Spinal cord (tissue), 10 donors: ENCODE measurements around the gene NINJ2. TPM values are rescaled to one million over a fixed set of nuclear protein-coding genes. Genes with fewer than 3 reads are reported as not detected.

Source experiments
- DNase-seq, 6 donors: peaks; one replicate each; pipeline versions ENCODE4 v3.0.0 to v3.0.0-alpha.2; 2013 to 2015; ENCODE audit warnings: low spot score in 6 of 6, low read depth in 4 of 6
- H3K27ac ChIP-seq: one replicate; pipeline ENCODE4 v1.5.1; 2013; ENCODE audit warnings: low read depth, low read length, control low read depth
- H3K27me3 ChIP-seq: one replicate; pipeline ENCODE4 v1.6.1; 2013; ENCODE audit warnings: low read length; ENCODE audit not compliant: control insufficient read depth, insufficient read depth
- H3K36me3 ChIP-seq: one replicate; pipeline ENCODE4 v1.6.1; 2013; ENCODE audit warnings: low read length; ENCODE audit not compliant: control insufficient read depth, insufficient read depth
- H3K4me1 ChIP-seq: one replicate; pipeline ENCODE4 v1.6.1; 2013; ENCODE audit warnings: low read length; ENCODE audit not compliant: control insufficient read depth, insufficient read depth
- H3K4me3 ChIP-seq: one replicate; pipeline ENCODE4 v1.5.1; 2013; ENCODE audit warnings: low read depth, low read length, control low read depth
- H3K9me3 ChIP-seq: one replicate; pipeline ENCODE4 v1.6.1; 2013; ENCODE audit warnings: low read length; ENCODE audit not compliant: control insufficient read depth, insufficient read depth
- WGBS: methylation state at CpG from one replicate; pipeline ENCODE4 v1.1.5; 2013; ENCODE audit warnings: missing lambda C conversion rate; ENCODE audit not compliant: insufficient coverage; 5-methylcytosine and 5-hydroxymethylcytosine counted together
- polyA plus RNA-seq, 2 donors: library from polyadenylated mRNA; unstranded; fragments of 120-200 nt; gene quantifications; one replicate each; pipeline ENCODE4 v1.2.1, GENCODE V29; 2013; ENCODE audit not compliant: insufficient read length in 2 of 2
- total RNA-seq, 2 donors: library from RNA; depleted of rRNA in 1 of 2; stranded (reverse); fragments of 120-200 nt in 1 of 2; fragments of >200 nt in 1 of 2; gene quantifications; one replicate each; pipeline versions ENCODE4 v1.2.3 to v1.2.4, GENCODE V29; 2013 to 2014
- donor health status: healthy.

NINJ2 gene
- total and polyA plus RNA-seq, 4 donors: 5.4 to 6.2 (median 6.0) TPM

DNA sequence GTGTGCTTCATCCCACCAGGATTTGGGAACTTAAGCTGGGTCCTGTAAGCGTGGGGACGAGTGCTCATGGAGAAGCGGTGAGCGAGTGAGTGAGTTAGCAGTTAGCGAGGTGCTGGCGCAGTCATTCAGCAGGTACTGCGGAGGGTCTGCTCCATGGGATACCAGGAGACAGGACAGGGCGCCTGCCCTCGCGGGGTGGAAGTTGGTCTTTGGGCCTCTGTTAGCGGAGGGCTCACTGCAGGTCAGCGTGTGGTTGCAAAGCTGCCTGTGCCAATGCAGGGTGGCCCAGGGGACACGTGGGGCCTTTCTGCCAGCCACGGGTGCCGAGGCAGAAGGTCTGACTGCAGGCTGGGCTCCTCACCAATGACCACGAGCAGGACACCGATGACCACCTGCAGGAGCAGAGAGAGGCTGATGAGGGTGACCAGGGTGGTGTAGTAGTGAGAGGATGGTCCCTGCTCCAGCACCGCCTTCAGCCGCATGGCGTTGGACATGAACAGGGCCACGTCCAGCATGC, 97.6 kb downstream of the NINJ2 start:
- no peak for DNase-seq
- Histone ChIP-seq H3K27me3 (no peaks in the 10 kb centered on the region), H3K9me3 (no peaks in the 10 kb centered on the region), H3K27ac (no peak overlapping the region), H3K4me3 (no peak overlapping the region), H3K4me1 (peaks cover 17% of the 10 kb centered on the region), H3K36me3 (peaks cover 13% of the 10 kb centered on the region)
- WGBS: 95% methylated on average over 21 of the region's 21 CpGs

DNA sequence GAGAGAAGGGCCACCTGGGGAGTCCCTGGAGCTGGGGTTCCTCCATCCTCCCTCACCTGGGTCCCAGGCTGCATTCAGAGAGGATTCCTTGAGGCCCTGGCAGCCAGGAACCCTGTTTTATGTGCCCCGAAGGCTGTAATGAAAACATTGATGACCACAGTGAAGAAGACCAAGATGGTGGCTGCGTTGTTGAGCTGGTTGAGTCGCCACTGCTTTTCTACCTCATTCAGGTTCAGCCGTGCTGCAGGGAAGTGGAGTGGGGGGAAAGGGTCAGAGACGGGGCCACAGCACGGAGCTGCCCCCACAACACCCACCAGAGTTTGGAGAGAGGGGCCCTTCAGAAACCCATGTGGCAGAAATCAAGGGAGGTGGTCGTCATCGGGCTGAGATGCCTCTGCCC, 98.1 kb downstream of the NINJ2 start:
- Histone ChIP-seq H3K36me3 (peaks cover 13% of the 10 kb centered on the region), H3K27me3 (no peaks in the 10 kb centered on the region), H3K4me1 (peaks cover 14% of the 10 kb centered on the region), H3K27ac (no peak overlapping the region), H3K9me3 (no peaks in the 10 kb centered on the region), H3K4me3 (no peak overlapping the region)
- 96% methylated on average over 6 of the region's 8 CpGs for WGBS
- DNase-seq: no peak

DNA sequence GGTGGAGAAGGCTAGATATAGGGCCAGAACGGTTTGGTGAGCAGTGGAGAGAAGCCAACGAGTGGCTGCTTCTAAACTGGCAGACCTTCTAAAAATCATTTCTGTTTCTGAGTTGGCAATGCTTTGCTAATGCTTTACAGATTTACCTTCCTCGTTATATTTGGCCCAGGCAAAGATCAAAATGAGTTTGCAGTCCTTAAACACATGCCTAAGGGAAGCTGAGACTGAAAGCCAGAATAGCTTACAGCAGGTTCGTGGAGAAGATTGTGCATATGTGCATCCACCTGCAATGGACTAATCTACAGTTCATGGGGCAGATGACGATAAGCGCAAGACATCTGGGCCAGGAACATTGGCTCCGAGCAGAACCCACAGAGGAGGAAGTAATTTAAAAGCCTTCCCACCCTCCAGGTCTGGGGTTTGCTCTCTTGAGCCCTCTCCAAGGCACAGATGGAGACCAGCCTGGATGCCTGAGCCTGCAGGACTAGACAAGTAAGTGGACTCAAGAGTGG, 99.4 kb downstream of the NINJ2 start:
- Histone ChIP-seq H3K36me3 (peaks cover 19% of the 10 kb centered on the region), H3K27me3 (no peaks in the 10 kb centered on the region), H3K4me1 (peaks cover 3% of the 10 kb centered on the region), H3K4me3 (no peak overlapping the region), H3K27ac (no peak overlapping the region), H3K9me3 (no peaks in the 10 kb centered on the region)
- WGBS: 76% methylated on average over 7 of the region's 7 CpGs
- DNase-seq: peak in 1 of 6 donors; percentile 18

DNA sequence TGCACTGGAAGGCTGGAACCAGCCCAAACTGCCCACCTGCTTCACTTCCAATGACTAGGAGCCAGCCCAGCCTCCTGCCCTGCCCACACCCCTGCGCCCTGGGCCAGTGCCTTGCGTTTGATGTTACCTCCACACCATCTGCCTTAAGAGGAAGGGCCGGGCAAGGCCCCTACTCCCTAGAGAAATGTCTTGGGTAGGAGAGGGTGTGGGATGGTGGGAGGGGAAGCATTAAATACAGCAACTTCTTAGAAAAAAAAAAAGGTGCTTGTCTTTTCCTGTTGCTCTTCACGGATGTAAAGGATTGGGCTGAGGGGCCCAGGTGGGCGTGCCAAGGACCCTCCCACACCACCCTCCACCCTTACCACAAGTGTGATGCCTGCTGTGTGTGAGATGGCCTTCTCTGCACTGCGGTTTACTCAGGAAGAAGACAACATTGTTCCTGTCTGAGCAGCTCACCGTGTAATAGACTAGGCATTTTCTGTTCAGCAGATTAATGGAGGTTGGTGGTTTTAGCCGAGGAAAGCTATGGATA, 99.9 kb downstream of the NINJ2 start:
- Histone ChIP-seq H3K4me3 (no peak overlapping the region), H3K27ac (no peak overlapping the region), H3K9me3 (no peaks in the 10 kb centered on the region), H3K4me1 (peaks cover 3% of the 10 kb centered on the region), H3K27me3 (no peaks in the 10 kb centered on the region), H3K36me3 (peaks cover 19% of the 10 kb centered on the region)
- 55% methylated on average over 4 of the region's 8 CpGs for WGBS
- DNase-seq: no peak

DNA sequence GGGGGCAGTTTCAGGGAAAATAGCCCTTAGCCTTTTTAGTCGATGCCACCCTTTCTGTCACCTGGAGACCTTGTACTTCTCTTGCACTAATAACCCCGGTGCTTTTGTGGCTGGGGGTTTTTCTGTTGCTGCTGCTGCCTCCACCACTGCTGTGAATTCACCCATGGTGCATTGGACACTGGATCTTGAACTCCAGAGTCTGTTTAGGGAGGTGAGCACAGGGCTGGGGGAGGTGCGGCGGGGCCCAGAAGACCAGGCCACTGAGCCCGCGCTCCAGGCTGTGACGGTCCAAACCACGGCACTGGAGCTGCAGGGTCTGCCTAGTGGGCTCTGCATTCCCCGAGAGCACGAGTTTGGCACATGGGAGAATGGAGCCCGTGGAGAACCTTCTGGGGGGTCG, 100.6 kb downstream of the NINJ2 start:
- WGBS: 86% methylated on average over 11 of the region's 12 CpGs
- Histone ChIP-seq H3K4me3 (no peak overlapping the region), H3K36me3 (peaks cover 19% of the 10 kb centered on the region), H3K27ac (no peak overlapping the region), H3K27me3 (no peaks in the 10 kb centered on the region), H3K4me1 (peaks cover 3% of the 10 kb centered on the region), H3K9me3 (no peaks in the 10 kb centered on the region)
- no peak for DNase-seq

DNA sequence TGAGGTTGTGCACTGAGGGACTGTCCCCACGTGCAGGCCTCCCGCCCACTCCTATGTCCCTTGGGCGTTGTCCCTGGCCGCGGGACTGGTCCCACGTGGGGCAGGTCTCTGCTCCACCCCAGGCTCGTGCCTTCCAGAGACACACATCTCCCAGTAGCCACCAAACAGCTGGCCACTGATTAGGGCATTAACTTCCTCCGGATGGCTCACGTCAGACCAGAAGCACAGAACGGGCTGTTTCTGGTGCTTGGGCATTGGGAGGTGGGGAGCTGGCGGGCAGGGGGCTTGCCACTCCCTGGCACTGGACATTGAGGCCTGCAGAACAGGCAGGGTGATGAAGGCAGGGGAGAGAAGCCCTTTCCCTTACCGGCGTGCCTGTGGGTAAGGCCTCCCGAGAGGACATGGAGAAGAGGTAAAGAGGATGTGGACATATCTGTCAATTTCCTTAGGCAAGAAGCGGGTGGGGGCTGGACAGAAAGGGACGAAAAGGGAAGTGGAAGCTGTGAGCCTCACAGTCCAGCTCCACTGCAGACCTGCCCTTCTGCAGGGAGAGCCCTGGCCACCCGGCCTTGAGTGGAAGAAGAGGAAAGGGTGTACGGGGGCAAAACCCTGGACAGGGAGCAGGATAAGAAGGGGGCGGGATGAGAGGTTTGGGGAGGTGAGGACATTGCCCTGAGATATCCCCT, 101.2 kb downstream of the NINJ2 start:
- no peak for DNase-seq
- no peak overlapping the region for H3K4me3 ChIP-seq
- H3K36me3 ChIP-seq: peaks cover 19% of the 10 kb centered on the region
- no peak overlapping the region for H3K27ac ChIP-seq
- H3K4me1 ChIP-seq: peaks cover 3% of the 10 kb centered on the region
- no peaks in the 10 kb centered on the region for H3K27me3 ChIP-seq
- H3K9me3 ChIP-seq: no peaks in the 10 kb centered on the region
- WGBS: 77% methylated on average over 16 of the region's 19 CpGs

DNA sequence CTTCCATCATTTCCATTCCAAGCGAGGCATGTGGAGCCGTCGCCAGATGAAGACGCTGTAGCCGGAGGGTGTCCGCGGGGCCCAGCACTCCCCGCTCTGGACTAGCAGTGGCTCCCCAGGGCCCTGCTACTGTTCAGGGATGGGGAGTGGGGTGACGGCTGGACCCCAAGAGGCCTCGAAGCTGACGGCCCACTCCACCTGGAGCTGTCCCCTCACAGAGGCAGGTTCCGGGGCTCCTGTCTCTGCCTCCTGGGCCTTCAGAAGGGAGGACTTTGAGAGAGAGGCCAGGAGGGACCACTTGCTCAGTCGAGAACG, 101.9 kb downstream of the NINJ2 start:
- Histone ChIP-seq H3K27me3 (no peaks in the 10 kb centered on the region), H3K27ac (no peak overlapping the region), H3K4me3 (no peak overlapping the region), H3K9me3 (no peaks in the 10 kb centered on the region), H3K4me1 (peaks cover 3% of the 10 kb centered on the region), H3K36me3 (peaks cover 22% of the 10 kb centered on the region)
- DNase-seq: no peak
- 88% methylated on average over 8 of the region's 14 CpGs for WGBS

DNA sequence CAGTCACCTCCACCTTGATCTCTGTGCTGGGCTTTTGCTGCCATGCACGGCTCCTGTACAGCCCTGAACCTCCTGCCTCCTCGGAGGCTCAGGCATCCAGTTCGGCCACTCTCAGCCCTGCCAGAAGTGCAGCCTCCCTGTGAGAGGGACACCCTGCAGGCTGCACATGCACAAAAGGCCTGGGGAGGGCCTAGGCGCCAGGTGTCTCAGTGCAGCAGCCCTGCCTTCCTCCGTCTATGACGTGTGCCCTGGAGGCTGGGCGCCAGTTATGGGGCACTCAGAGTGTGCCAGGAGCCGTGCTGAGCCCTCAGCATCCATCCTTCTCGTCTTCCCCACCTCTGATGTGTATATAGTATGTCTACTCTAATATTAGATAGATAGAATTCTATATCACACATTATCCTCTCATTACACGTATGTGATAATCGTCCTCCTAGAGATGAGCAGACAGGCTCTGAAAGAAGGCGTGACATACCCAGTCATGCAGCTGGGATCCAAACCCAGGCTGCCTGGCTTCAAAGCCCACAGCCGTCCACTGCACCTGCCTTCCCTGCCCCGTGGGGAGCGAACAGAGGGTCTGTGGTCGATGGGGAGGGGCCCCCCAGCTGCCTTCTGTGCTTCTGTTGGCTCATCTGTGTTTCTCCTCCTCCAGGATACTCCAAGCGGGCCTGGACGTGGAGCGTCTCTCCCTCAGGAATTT, 102.4 kb downstream of the NINJ2 start:
- 68% methylated on average over 16 of the region's 19 CpGs for WGBS
- DNase-seq: peak in 1 of 6 donors; percentile 35

DNA sequence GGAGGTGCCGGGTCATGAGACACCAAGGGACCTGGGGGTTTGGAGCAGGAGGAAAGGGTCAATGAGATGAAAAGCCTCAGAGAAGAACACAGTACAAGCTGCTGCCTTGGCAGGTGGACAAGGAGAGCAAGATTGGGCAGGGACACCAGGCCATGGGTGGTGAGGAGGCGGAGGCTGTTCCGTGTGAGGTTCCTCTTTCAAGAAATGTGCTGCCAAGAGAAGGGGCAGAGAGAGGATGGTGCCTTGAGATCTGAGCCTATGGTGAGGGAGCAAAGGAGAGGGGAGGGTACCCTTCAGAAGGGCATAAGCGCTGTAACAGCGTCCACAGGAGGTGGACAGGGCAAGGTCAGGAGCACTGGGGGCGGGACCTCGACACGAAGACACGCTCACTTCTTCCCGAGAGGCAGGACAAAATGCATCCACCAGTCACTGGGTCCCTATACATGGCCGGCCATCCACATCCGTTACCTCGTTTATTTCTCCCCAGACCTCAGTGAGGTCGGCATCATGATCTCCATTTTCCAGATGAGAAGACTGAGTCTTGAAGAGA, 103.3 kb downstream of the NINJ2 start:
- H3K9me3 ChIP-seq: no peaks in the 10 kb centered on the region
- DNase-seq: no peak
- H3K27ac ChIP-seq: no peak overlapping the region
- peaks cover 3% of the 10 kb centered on the region for H3K4me1 ChIP-seq
- H3K27me3 ChIP-seq: no peaks in the 10 kb centered on the region
- H3K4me3 ChIP-seq: no peak overlapping the region
- peaks cover 22% of the 10 kb centered on the region for H3K36me3 ChIP-seq
- WGBS: 85% methylated on average over 10 of the region's 14 CpGs

More for the DNA sequence above, 102.4 kb downstream of the NINJ2 start:
- no peaks in the 10 kb centered on the region for H3K9me3 ChIP-seq
- peaks cover 3% of the 10 kb centered on the region for H3K4me1 ChIP-seq
- H3K4me3 ChIP-seq: no peak overlapping the region
- no peaks in the 10 kb centered on the region for H3K27me3 ChIP-seq
- H3K27ac ChIP-seq: no peak overlapping the region
- peaks cover 22% of the 10 kb centered on the region for H3K36me3 ChIP-seq
